Heart left ventricle (tissue), 16 donors: ENCODE data around the gene PALM. TPM values are rescaled to one million over a fixed set of nuclear protein-coding genes. Genes with fewer than 3 reads are reported as not detected.
A peak's percentile ranks its signal among the peaks of the same experiment; 100 is the strongest.

ENCODE experiments used
- ATAC-seq, 4 donors: fragments of 200-7000 bp; cut with Tn5 transposase; one replicate each; pipeline ENCODE4 v1.9.1; 2020 to 2022; ENCODE audit warnings: moderate library complexity in 4 of 4, mild to moderate bottlenecking in 3 of 4, moderate number of reproducible peaks in 1 of 4
- DNase-seq, 5 donors: peaks; one replicate each; pipeline ENCODE4 v3.0.0-alpha.2; 2020
- H3K27ac ChIP-seq, 12 donors: fragments of 200-600 bp; sonication (generic) in 4 of 12; one replicate each; pipeline versions ENCODE4 v1.5.0 to v1.8.0; 2016 to 2022; ENCODE audit warnings: mild to moderate bottlenecking in 2 of 12
- H3K27me3 ChIP-seq, 9 donors: fragments of 200-600 bp; sonication (generic) in 2 of 9; one replicate each; pipeline versions ENCODE4 v1.5.1 to v1.8.0; 2016 to 2022; ENCODE audit warnings: mild to moderate bottlenecking in 3 of 9
- H3K36me3 ChIP-seq, 9 donors: fragments of 200-600 bp; sonication (generic) in 2 of 9; one replicate each; pipeline versions ENCODE4 v1.5.0 to v1.8.0; 2018 to 2022; ENCODE audit warnings: mild to moderate bottlenecking in 2 of 9
- H3K4me1 ChIP-seq, 12 donors: fragments of 200-600 bp; sonication (generic) in 4 of 12; one replicate each; pipeline versions ENCODE4 v1.5.0 to v1.8.0; 2016 to 2022; ENCODE audit warnings: mild to moderate bottlenecking in 3 of 12
- H3K4me3 ChIP-seq, 12 donors: fragments of 200-600 bp; sonication (generic) in 4 of 12; one replicate each; pipeline versions ENCODE4 v1.5.0 to v1.8.0; 2017 to 2022; ENCODE audit warnings: mild to moderate bottlenecking in 9 of 12, moderate library complexity in 4 of 12
- H3K9me3 ChIP-seq, 12 donors: fragments of 200-600 bp; sonication (generic) in 4 of 12; one replicate each; pipeline versions ENCODE4 v1.5.0 to v1.8.0; 2016 to 2022; ENCODE audit warnings: mild to moderate bottlenecking in 1 of 12
- POLR2A ChIP-seq, 2 donors: fragments of 450-650 bp; IDR thresholded peaks; one replicate each; pipeline ENCODE4 v1.6.1; 2017; ENCODE audit warnings: antibody characterized with exemption in 2 of 2, mild to moderate bottlenecking in 2 of 2, moderate library complexity in 2 of 2
- WGBS, 4 donors: extraction: QIAGEN DNeasy Blood & Tissue Kit in 2 of 4; methylation state at CpG; one replicate each; pipeline versions ENCODE4 v1.1.5 to v1.1.7; 2013 to 2018; 5-methylcytosine and 5-hydroxymethylcytosine counted together
- intact Hi-C, 10 donors: fragments of 100-400 bp; cut with DNase I; formaldehyde crosslinking; loops; one replicate each; pipeline versions ENCODE4 v1.11.1 to v1.14.2; 2022
- long read RNA-seq, 3 donors: library from polyadenylated mRNA; unstranded; transcript quantifications; one replicate each; pipeline ENCODE4 v2.0.0, GENCODE V29; 2020 to 2021
- polyA plus RNA-seq, 2 donors: library from polyadenylated mRNA; stranded (reverse); fragments of 200-250 nt; gene quantifications; one replicate each; pipeline ENCODE4 v1.2.3, GENCODE V29; 2013
- total RNA-seq, 9 donors: library from RNA; depleted of rRNA in 2 of 9; stranded (reverse); fragments of >200 nt in 2 of 9; fragmentation: NEBNext Ultra II Directional in 3 of 9; extraction: Animal tissue kit (Norgen Biotek cat#: 25700) in 3 of 9; gene quantifications; one replicate each; pipeline versions ENCODE4 v1.1.0 to v1.2.4, GENCODE V29; 2016 to 2023
- TF ChIP-seq, protein P1 (sequence below), 12 donors: fragments of 200-600 bp; sonication (generic) in 4 of 12; IDR thresholded peaks; one replicate each; pipeline versions ENCODE4 v1.5.0 to v1.8.0; 2018 to 2022; ENCODE audit warnings: antibody characterized with exemption in 12 of 12, mild to moderate bottlenecking in 5 of 12
- donor health status: ischemic (EF 13 %, LVEDD 7.1; RV severe dilation, severe dysfunction).
- donor health status: healthy with polysubstance abuse.
- donor health status: DM: no; HTN: yes; CAD: no.
- donor health status: DM: no; HTN: no; CAD: no.
- donor health status: ischemic (EF 25% LVEDD 6.9; RV normal size, moderate dysfunction).
- donor health status: ischemic (EF 25% LVEDD 5.7; RV mildly dilated, moderate dysfunction).
- donor health status: healthy.
- donor health status: DM: yes; HTN: yes; CAD: no.
- donor health status: ischemic (EF 35%, LVEDD 5.7; RV mildly dilated, moderate dysfunction).
- donor health status: nonischemic (EF 11% LVEDD 7.7; RV severe dilation, severe dysfunction).
- donor health status: DM: yes; HTN: yes; CAD: no.
- donor health status: PGD.
- donor health status: ischemic (EF 29% LVEDD 5.4; RV normal size, mild dysfunction).
- donor health status: nonischemic (EF 23%, LVEDD 6.1; RV moderate dilation, normal function).

Gene PALM, protein sequence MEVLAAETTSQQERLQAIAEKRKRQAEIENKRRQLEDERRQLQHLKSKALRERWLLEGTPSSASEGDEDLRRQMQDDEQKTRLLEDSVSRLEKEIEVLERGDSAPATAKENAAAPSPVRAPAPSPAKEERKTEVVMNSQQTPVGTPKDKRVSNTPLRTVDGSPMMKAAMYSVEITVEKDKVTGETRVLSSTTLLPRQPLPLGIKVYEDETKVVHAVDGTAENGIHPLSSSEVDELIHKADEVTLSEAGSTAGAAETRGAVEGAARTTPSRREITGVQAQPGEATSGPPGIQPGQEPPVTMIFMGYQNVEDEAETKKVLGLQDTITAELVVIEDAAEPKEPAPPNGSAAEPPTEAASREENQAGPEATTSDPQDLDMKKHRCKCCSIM
- total RNA-seq (10 to 100 TPM; 13.5 to 42.3 (median 23.3) TPM), polyA plus RNA-seq (10 to 100 TPM; 15.7 to 23.8 TPM)
- long read RNA-seq, donor 1, partial matches to known transcripts = 0 of 15 reads
- long read RNA-seq, donor 1, other reads (novel, unspliced or antisense) = 13 of 15 reads
- long read RNA-seq, donor 2, partial matches to known transcripts = 0 of 7 reads
- long read RNA-seq, donor 2, other reads (novel, unspliced or antisense) = 7 of 7 reads
- long read RNA-seq, donor 3, partial matches to known transcripts = 1 of 9 reads
- long read RNA-seq, donor 3, other reads (novel, unspliced or antisense) = 7 of 9 reads

DNA sequence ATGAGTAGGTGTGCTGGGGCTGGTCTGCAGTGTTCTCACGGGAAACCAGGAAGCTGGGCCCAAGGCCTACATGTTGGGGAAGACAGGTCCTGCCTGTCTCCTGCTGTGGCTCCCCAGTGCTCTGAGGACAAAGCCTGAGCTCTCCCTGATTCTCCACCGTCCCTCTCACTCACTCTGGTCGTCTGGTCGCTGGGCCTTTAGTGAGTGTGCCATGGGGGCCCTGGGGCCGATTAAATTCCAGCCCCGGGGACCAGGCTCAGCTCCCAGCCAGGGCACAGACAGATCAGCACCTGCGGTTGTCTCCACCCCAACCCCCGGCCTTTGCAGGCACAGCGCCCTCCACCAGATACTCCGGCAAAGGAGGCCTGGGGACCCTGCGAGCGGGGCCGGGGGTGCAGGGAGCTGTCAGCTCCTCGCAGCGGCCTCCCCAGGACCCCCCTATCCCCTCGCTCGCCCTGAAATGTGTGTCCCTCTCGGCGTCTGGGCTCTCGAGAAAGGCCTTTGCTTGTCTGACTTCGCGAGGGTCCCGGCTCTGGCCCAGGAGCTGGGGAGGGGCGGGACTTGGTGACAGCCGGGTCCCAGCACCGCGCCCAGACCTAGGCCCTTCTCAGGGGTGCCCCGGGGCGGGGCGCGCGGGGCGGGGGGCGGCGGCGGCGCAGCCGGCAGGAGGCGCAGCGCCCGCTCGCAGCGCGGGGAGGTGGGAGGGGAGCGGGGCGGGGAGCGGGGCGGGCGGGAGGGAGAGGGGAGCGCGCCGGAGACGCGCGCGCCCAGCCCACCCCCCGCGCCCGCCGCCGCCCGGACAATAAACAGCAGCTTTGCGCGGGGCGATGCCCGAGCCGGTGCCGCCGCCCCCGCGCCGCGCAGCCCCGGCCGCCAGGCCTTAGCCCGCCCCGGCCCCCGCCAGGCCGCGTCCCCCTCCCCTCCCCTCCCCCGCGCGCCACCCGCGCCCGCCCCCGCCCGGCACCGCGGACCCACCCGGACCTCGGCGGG is at the start of gene PALM:
Gene PALM, plus strand, starts transcription at position 782 of the 990 bp plus-strand sequence. CDS start 212 bp downstream, outside the sequence.
- WGBS, 4 donors = 6 to 30% (median 17%) methylated on average over 18 to 84 of the region's 93 CpGs
- H3K4me1 ChIP-seq = peaks cover 0 to 42% (median 8%) of the 10 kb centered on the region in 12 donors
- intact Hi-C loops = loop anchor here in 1 of 10 donors (1.0 kb wide), 1 partner anchor 43 kb away; no protein-coding TSS in a partner anchor
- peak in 4 of 5 donors; percentile 47 to 75 (median 49) for DNase-seq
- H3K36me3 ChIP-seq = no peaks in the 10 kb centered on the region
- no peak for TF ChIP-seq POLR2A (IDR thresholded peaks at IDR 0.05)
- TF ChIP-seq, protein P1, sequence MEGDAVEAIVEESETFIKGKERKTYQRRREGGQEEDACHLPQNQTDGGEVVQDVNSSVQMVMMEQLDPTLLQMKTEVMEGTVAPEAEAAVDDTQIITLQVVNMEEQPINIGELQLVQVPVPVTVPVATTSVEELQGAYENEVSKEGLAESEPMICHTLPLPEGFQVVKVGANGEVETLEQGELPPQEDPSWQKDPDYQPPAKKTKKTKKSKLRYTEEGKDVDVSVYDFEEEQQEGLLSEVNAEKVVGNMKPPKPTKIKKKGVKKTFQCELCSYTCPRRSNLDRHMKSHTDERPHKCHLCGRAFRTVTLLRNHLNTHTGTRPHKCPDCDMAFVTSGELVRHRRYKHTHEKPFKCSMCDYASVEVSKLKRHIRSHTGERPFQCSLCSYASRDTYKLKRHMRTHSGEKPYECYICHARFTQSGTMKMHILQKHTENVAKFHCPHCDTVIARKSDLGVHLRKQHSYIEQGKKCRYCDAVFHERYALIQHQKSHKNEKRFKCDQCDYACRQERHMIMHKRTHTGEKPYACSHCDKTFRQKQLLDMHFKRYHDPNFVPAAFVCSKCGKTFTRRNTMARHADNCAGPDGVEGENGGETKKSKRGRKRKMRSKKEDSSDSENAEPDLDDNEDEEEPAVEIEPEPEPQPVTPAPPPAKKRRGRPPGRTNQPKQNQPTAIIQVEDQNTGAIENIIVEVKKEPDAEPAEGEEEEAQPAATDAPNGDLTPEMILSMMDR (IDR thresholded peaks at IDR 0.05) = peak in 8 of 12 donors; percentile 15 to 54 (median 39)
- peak within 1 kb of the TSS; percentile 61 to 96 (median 88) for H3K27ac ChIP-seq
- H3K4me3 ChIP-seq = peak within 1 kb of the TSS; percentile 47 to 97 (median 77)
- peaks cover 0 to 18% (median 0%) of the 10 kb centered on the region in 9 donors for H3K27me3 ChIP-seq
- peaks cover 0 to 9% (median 0%) of the 10 kb centered on the region in 12 donors for H3K9me3 ChIP-seq
- ATAC-seq = peak in 3 of 4 donors; percentile 8 to 15 (median 9)

DNA sequence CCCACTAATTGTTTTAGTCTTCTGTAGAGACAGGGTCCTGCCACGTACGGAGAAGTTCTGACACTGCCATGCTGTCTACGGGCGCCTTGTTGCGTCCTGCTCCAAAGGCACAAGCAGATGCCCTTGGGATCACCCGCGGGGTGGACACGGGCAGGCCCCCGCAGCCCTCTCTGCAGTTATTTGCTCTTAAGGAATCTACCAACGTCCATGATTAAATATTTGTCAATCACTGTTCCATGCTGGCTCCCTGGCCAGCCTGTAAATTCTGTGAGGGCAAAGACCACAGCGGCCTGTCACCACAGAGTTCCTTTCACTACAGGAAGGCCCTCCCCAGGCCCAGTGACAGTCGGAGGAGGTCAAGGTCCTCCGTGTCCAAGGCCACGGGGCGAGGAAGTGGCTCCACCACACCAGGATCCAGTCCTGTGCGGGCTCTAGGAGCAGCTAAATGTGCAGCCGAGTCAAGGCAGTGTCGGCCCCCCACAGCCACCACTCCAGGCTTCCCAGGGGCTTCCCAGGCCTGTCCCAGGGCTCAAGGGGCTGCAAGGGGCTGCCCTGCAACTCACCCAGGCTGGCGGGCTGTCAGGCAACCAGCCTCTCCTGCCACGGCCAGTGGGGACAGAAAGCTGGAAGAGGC is 47.8 kb upstream of the PALM start:
- H3K9me3 ChIP-seq = no peaks in the 10 kb centered on the region
- peaks cover 0 to 9% (median 0%) of the 10 kb centered on the region in 9 donors for H3K36me3 ChIP-seq
- H3K27ac ChIP-seq = peak overlapping the region; percentile 44 to 94 (median 90)
- ATAC-seq = no peak
- peaks cover 22 to 81% (median 69%) of the 10 kb centered on the region in 12 donors for H3K4me1 ChIP-seq
- no peaks in the 10 kb centered on the region for H3K27me3 ChIP-seq
- no peak for TF ChIP-seq POLR2A (IDR thresholded peaks at IDR 0.05)
- TF ChIP-seq, protein P1 (IDR thresholded peaks at IDR 0.05) = no peak
- peak in 2 of 5 donors; percentile 23 to 26 for DNase-seq
- H3K4me3 ChIP-seq = peak overlapping the region; percentile 76 to 100 (median 96)
- WGBS, 4 donors = 29 to 48% (median 37%) methylated on average over 13 to 20 of the region's 20 CpGs
- intact Hi-C loops = loop anchor here in 1 of 10 donors (5.0 kb wide), 1 partner anchor 251 kb away; the partner anchor contains the start of gene R3HDM4

DNA sequence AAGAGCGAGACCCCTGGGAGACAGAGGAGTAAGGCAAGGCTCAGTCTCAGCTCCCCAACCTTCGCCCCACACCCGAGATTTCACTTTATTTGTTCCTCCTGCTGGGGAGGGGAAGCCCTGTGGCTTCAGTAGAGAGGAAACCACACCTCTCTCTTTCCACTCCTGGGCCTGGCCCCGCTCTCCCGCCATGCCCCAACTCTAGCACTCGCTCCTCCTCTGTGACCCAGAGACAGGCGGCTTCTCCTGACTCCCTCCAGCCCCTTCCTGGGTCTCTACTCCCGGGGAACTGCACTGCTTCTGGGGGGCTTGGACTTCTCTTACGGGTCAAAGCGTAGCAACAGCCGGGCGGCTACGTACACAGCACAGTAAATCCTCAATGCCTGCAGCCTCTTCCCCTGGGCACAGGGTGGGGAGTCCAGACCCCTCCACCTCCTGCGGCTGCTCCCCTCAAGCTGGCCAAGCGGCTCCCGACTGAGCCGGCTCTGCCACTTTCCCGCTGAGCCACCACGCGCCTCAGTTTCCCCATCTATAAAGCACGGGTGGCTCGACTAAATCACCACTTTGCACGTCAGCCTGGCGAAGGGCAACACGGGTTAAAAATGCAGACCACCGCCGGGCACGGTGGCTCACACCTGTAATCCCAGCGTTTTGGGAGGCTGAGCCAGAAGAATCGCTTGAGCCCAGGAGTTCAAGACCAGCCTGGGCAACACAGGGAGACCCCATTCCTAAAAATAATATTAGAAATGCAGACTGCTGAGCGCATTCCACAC is 47.1 kb upstream of the PALM start:
- Histone ChIP-seq H3K36me3 (peaks cover 0 to 9% (median 0%) of the 10 kb centered on the region in 9 donors), H3K27ac (peak overlapping the region; percentile 44 to 94 (median 90)), H3K27me3 (no peaks in the 10 kb centered on the region), H3K4me1 (peaks cover 22 to 75% (median 69%) of the 10 kb centered on the region in 12 donors), H3K4me3 (peak overlapping the region; percentile 76 to 100 (median 96)), H3K9me3 (no peaks in the 10 kb centered on the region)
- ATAC-seq (peak in 2 of 4 donors; percentile 6 to 44), DNase-seq (peak in 3 of 5 donors; percentile 31 to 51 (median 49))
- 19 to 28% (median 23%) methylated on average over 25 to 31 of the region's 31 CpGs for WGBS, 4 donors
- intact Hi-C loops = loop anchor here in 2 of 10 donors (2.0 to 5.0 kb wide), 3 partner anchors 71 to 251 kb away; partner anchors contain the start of genes BSG (in 1 of the 2) and R3HDM4 (in 1 of the 2)
- TF ChIP-seq POLR2A (IDR thresholded peaks at IDR 0.05) = no peak
- TF ChIP-seq, protein P1 (IDR thresholded peaks at IDR 0.05) = no peak
